ENCODE data around the gene PLTP. TPM values are rescaled to one million over a fixed set of nuclear protein-coding genes. Genes with fewer than 3 reads are reported as not detected.

Gene PLTP
- total and polyA plus RNA-seq, 11 donors = 19.8 to 367 (median 50.5) TPM

GRCh38 chr20:45898285-45898684 lies 13.7 kb downstream of the PLTP start:
- no peak for ATAC-seq
- Histone ChIP-seq H3K36me3 (peaks cover 0 to 98% (median 90%) of the 10 kb centered on the region in 9 donors), H3K9me3 (no peaks in the 10 kb centered on the region), H3K27me3 (no peaks in the 10 kb centered on the region), H3K4me1 (peaks cover 0 to 1% (median 0%) of the 10 kb centered on the region in 12 donors), H3K27ac (no peak overlapping the region), H3K4me3 (no peak overlapping the region)
- intact Hi-C loops (cut with DNase I) = loop anchor here in 1 of 10 donors (10.0 kb wide), 1 partner anchor 67 kb away; no protein-coding TSS in a partner anchor
- TF ChIP-seq CTCF (IDR thresholded peaks at IDR 0.05) = no peak
- TF ChIP-seq POLR2A (IDR thresholded peaks at IDR 0.05) = no peak
- peak in 2 of 5 donors; percentile 1 to 22 for DNase-seq
- 86 to 89% (median 88%) methylated on average over 12 of the region's 12 CpGs for WGBS, 4 donors

- Histone ChIP-seq H3K4me3 (no peak overlapping the region), H3K36me3 (peaks cover 0 to 99% (median 91%) of the 10 kb centered on the region in 9 donors), H3K27me3 (no peaks in the 10 kb centered on the region), H3K27ac (no peak overlapping the region), H3K9me3 (no peaks in the 10 kb centered on the region), H3K4me1 (peaks cover 0 to 7% (median 0%) of the 10 kb centered on the region in 12 donors)
- TF ChIP-seq POLR2A (IDR thresholded peaks at IDR 0.05) = no peak
- no peak for TF ChIP-seq CTCF (IDR thresholded peaks at IDR 0.05)
- peak in 1 of 5 donors; percentile 52 for DNase-seq
- WGBS, 4 donors = 94 to 99% (median 96%) methylated on average over 7 of the region's 7 CpGs
- intact Hi-C loops (cut with DNase I) = loop anchor here in 1 of 10 donors (10.0 kb wide), 1 partner anchor 67 kb away; no protein-coding TSS in a partner anchor
- no peak for ATAC-seq
These were observed 14.3 kb downstream of the PLTP start for GRCh38 chr20:45897692-45898091.

- WGBS, 4 donors = 82 to 86% (median 84%) methylated on average over 2 of the region's 2 CpGs
- no peak for TF ChIP-seq POLR2A (IDR thresholded peaks at IDR 0.05)
- no peak for TF ChIP-seq CTCF (IDR thresholded peaks at IDR 0.05)
- Histone ChIP-seq H3K9me3 (no peaks in the 10 kb centered on the region), H3K27ac (no peak overlapping the region), H3K27me3 (no peaks in the 10 kb centered on the region), H3K4me3 (no peak overlapping the region), H3K4me1 (peaks cover 0 to 11% (median 2%) of the 10 kb centered on the region in 12 donors), H3K36me3 (peaks cover 0 to 99% (median 91%) of the 10 kb centered on the region in 9 donors)
- intact Hi-C loops (cut with DNase I) = loop anchor here in 1 of 10 donors (10.0 kb wide), 1 partner anchor 68 kb away; no protein-coding TSS in a partner anchor
- DNase-seq (no peak), ATAC-seq (no peak)
These were observed 14.7 kb downstream of the PLTP start for GRCh38 chr20:45897289-45897688.

- peaks cover 2 to 17% (median 8%) of the 10 kb centered on the region in 12 donors for H3K4me1 ChIP-seq
- H3K4me3 ChIP-seq = no peak overlapping the region
- H3K36me3 ChIP-seq = peaks cover 0 to 93% (median 86%) of the 10 kb centered on the region in 9 donors
- 94 to 96% (median 95%) methylated on average over 13 to 14 of the region's 14 CpGs for WGBS, 4 donors
- H3K9me3 ChIP-seq = no peaks in the 10 kb centered on the region
- DNase-seq (peak in 1 of 5 donors; percentile 12), ATAC-seq (no peak)
- no peaks in the 10 kb centered on the region for H3K27me3 ChIP-seq
- intact Hi-C loops (cut with DNase I) = loop anchor here in 1 of 10 donors (10.0 kb wide), 1 partner anchor 68 kb away; no protein-coding TSS in a partner anchor
- H3K27ac ChIP-seq = no peak overlapping the region
- TF ChIP-seq CTCF (IDR thresholded peaks at IDR 0.05) (no peak), POLR2A (IDR thresholded peaks at IDR 0.05) (no peak)
These were observed 15.3 kb downstream of the PLTP start for GRCh38 chr20:45896641-45897161.

Data from heart left ventricle (tissue), 16 donors.